Upper lobe of left lung (tissue), 4 donors: Measurements from ENCODE around the gene TENM3.

Experiments
- CTCF ChIP-seq, 6 experiments: fragments of 450-650 bp in 4 of 6; fragments of 200-600 bp in 2 of 6; sonication (generic) in 2 of 6; IDR thresholded peaks; one replicate each; pipeline ENCODE4 v1.5.1; 2016 to 2019; ENCODE audit warnings: antibody characterized with exemption in 6 of 6
- EP300 ChIP-seq, 4 donors: sonication (generic); formaldehyde crosslinking; IDR thresholded peaks; one replicate each; pipeline ENCODE4 v1.5.1; 2017; ENCODE audit warnings: antibody characterized with exemption in 4 of 4, control low read depth in 2 of 4
- POLR2A ChIP-seq, 4 donors: fragments of 450-650 bp; IDR thresholded peaks; one replicate each; pipeline ENCODE4 v1.5.1; 2016 to 2017; ENCODE audit warnings: antibody characterized with exemption in 4 of 4, mild to moderate bottlenecking in 2 of 4
- POLR2AphosphoS5 ChIP-seq, 2 donors: sonication (generic); formaldehyde crosslinking; IDR thresholded peaks; one replicate each; pipeline ENCODE4 v1.5.1; 2017; ENCODE audit warnings: antibody characterized with exemption in 2 of 2

GRCh38 chr4:182413550-182413949 is 170.3 kb downstream of the TENM3 start:
- no peak for TF ChIP-seq CTCF (IDR thresholded peaks at IDR 0.05)
- TF ChIP-seq POLR2A (IDR thresholded peaks at IDR 0.05): no peak
- no peak for TF ChIP-seq EP300 (IDR thresholded peaks at IDR 0.05)
- no peak for TF ChIP-seq POLR2AphosphoS5 (IDR thresholded peaks at IDR 0.05)
